Measurements from ENCODE around the gene EXOC3L4. TPM values are rescaled to one million over a fixed set of nuclear protein-coding genes. Genes with fewer than 3 reads are reported as not detected.
A peak's percentile ranks its signal among the peaks of the same experiment; 100 is the strongest.

The EXOC3L4 gene
- total RNA-seq, 1 donor from 2014 or later = not detected

GRCh38 chr14:103099733-103100280 lies 5.3 kb downstream of the EXOC3L4 start:
- Mint-ChIP-seq H3K36me3 (ENCODE audit: low read depth) (no peaks in the 10 kb centered on the region), H3K27me3 (ENCODE audit: insufficient read depth) (peaks cover 27% of the 10 kb centered on the region), H3K4me3 (no peak overlapping the region), H3K4me1 (ENCODE audit: low read depth) (no peaks in the 10 kb centered on the region), H3K27ac (no peak overlapping the region), H3K9me3 (no peaks in the 10 kb centered on the region)
- no peak for DNase-seq (ENCODE audit: low spot score)
- intact Hi-C loops (cut with micrococcal nuclease) = no loop called here

- peaks cover 5% of the 10 kb centered on the region for H3K4me1 Mint-ChIP-seq (ENCODE audit: low read depth)
- H3K27me3 Mint-ChIP-seq (ENCODE audit: insufficient read depth) = peaks cover 32% of the 10 kb centered on the region
- no peaks in the 10 kb centered on the region for H3K9me3 Mint-ChIP-seq
- H3K27ac Mint-ChIP-seq = no peak overlapping the region
- no peak for DNase-seq (ENCODE audit: low spot score)
- intact Hi-C loops (cut with micrococcal nuclease) = no loop called here
- H3K4me3 Mint-ChIP-seq = no peak overlapping the region
- H3K36me3 Mint-ChIP-seq (ENCODE audit: low read depth) = no peaks in the 10 kb centered on the region
Observed at GRCh38 chr14:103100281-103101121, 6.0 kb downstream of the EXOC3L4 start.

GRCh38 chr14:103101257-103101962 lies 6.9 kb downstream of the EXOC3L4 start:
- Mint-ChIP-seq H3K36me3 (ENCODE audit: low read depth) (no peaks in the 10 kb centered on the region), H3K9me3 (no peaks in the 10 kb centered on the region), H3K4me1 (ENCODE audit: low read depth) (peaks cover 5% of the 10 kb centered on the region), H3K27me3 (ENCODE audit: insufficient read depth) (peaks cover 33% of the 10 kb centered on the region), H3K4me3 (no peak overlapping the region), H3K27ac (no peak overlapping the region)
- DNase-seq (ENCODE audit: low spot score) = no peak
- intact Hi-C loops (cut with micrococcal nuclease) = no loop called here

- H3K27ac Mint-ChIP-seq = no peak overlapping the region
- peaks cover 5% of the 10 kb centered on the region for H3K4me1 Mint-ChIP-seq (ENCODE audit: low read depth)
- H3K36me3 Mint-ChIP-seq (ENCODE audit: low read depth) = no peaks in the 10 kb centered on the region
- intact Hi-C loops (cut with micrococcal nuclease) = no loop called here
- H3K27me3 Mint-ChIP-seq (ENCODE audit: insufficient read depth) = peaks cover 38% of the 10 kb centered on the region
- no peaks in the 10 kb centered on the region for H3K9me3 Mint-ChIP-seq
- H3K4me3 Mint-ChIP-seq = no peak overlapping the region
- no peak for DNase-seq (ENCODE audit: low spot score)
Observed at GRCh38 chr14:103101963-103102688, 7.6 kb downstream of the EXOC3L4 start.

- intact Hi-C loops (cut with micrococcal nuclease) = no loop called here
- peaks cover 5% of the 10 kb centered on the region for H3K4me1 Mint-ChIP-seq (ENCODE audit: low read depth)
- no peaks in the 10 kb centered on the region for H3K36me3 Mint-ChIP-seq (ENCODE audit: low read depth)
Observed at GRCh38 chr14:103102689-103103260, 8.2 kb downstream of the EXOC3L4 start.

GRCh38 chr14:103103461-103104388 lies 9.2 kb downstream of the EXOC3L4 start:
- Mint-ChIP-seq H3K27ac (no peak overlapping the region), H3K4me3 (peak overlapping the region; percentile 53), H3K36me3 (ENCODE audit: low read depth) (no peaks in the 10 kb centered on the region), H3K9me3 (no peaks in the 10 kb centered on the region), H3K4me1 (ENCODE audit: low read depth) (peaks cover 5% of the 10 kb centered on the region), H3K27me3 (ENCODE audit: insufficient read depth) (peaks cover 38% of the 10 kb centered on the region)
- no peak for DNase-seq (ENCODE audit: low spot score)
- intact Hi-C loops (cut with micrococcal nuclease) = loop anchor here (2.0 kb wide), 1 partner anchor 37 kb away; no protein-coding TSS in a partner anchor

More at GRCh38 chr14:103102689-103103260, 8.2 kb downstream of the EXOC3L4 start:
- Mint-ChIP-seq H3K27ac (no peak overlapping the region), H3K9me3 (no peaks in the 10 kb centered on the region), H3K4me3 (no peak overlapping the region), H3K27me3 (ENCODE audit: insufficient read depth) (peaks cover 38% of the 10 kb centered on the region)
- DNase-seq (ENCODE audit: low spot score) = no peak

- Mint-ChIP-seq H3K4me1 (ENCODE audit: low read depth) (peaks cover 5% of the 10 kb centered on the region), H3K27me3 (ENCODE audit: insufficient read depth) (peaks cover 38% of the 10 kb centered on the region), H3K4me3 (no peak overlapping the region), H3K27ac (no peak overlapping the region), H3K9me3 (no peaks in the 10 kb centered on the region), H3K36me3 (ENCODE audit: low read depth) (no peaks in the 10 kb centered on the region)
- intact Hi-C loops (cut with micrococcal nuclease) = loop anchor here (2.0 kb wide), 1 partner anchor 36 kb away; no protein-coding TSS in a partner anchor
- no peak for DNase-seq (ENCODE audit: low spot score)
Observed at GRCh38 chr14:103104389-103104653, 9.8 kb downstream of the EXOC3L4 start.

GRCh38 chr14:103104654-103105452 lies 10.3 kb downstream of the EXOC3L4 start:
- peaks cover 5% of the 10 kb centered on the region for H3K4me1 Mint-ChIP-seq (ENCODE audit: low read depth)
- H3K4me3 Mint-ChIP-seq = no peak overlapping the region
- no peaks in the 10 kb centered on the region for H3K36me3 Mint-ChIP-seq (ENCODE audit: low read depth)
- intact Hi-C loops (cut with micrococcal nuclease) = loop anchor here (1.0 to 2.0 kb wide), 3 partner anchors 36 to 187 kb away; no protein-coding TSS in a partner anchor
- H3K27ac Mint-ChIP-seq = no peak overlapping the region
- DNase-seq (ENCODE audit: low spot score) = peak; percentile 65
- H3K9me3 Mint-ChIP-seq = no peaks in the 10 kb centered on the region
- peaks cover 38% of the 10 kb centered on the region for H3K27me3 Mint-ChIP-seq (ENCODE audit: insufficient read depth)

- Mint-ChIP-seq H3K27ac (no peak overlapping the region), H3K36me3 (ENCODE audit: low read depth) (no peaks in the 10 kb centered on the region), H3K4me1 (ENCODE audit: low read depth) (peaks cover 5% of the 10 kb centered on the region), H3K9me3 (no peaks in the 10 kb centered on the region), H3K27me3 (ENCODE audit: insufficient read depth) (peaks cover 38% of the 10 kb centered on the region), H3K4me3 (no peak overlapping the region)
- intact Hi-C loops (cut with micrococcal nuclease) = loop anchor here (1.0 to 2.0 kb wide), 3 partner anchors 35 to 187 kb away; no protein-coding TSS in a partner anchor
- no peak for DNase-seq (ENCODE audit: low spot score)
Observed at GRCh38 chr14:103105580-103106150, 11.1 kb downstream of the EXOC3L4 start.

- no peaks in the 10 kb centered on the region for H3K9me3 Mint-ChIP-seq
- H3K4me1 Mint-ChIP-seq (ENCODE audit: low read depth) = peaks cover 5% of the 10 kb centered on the region
- H3K27me3 Mint-ChIP-seq (ENCODE audit: insufficient read depth) = peaks cover 23% of the 10 kb centered on the region
- H3K27ac Mint-ChIP-seq = no peak overlapping the region
- H3K36me3 Mint-ChIP-seq (ENCODE audit: low read depth) = no peaks in the 10 kb centered on the region
- H3K4me3 Mint-ChIP-seq = no peak overlapping the region
- intact Hi-C loops (cut with micrococcal nuclease) = no loop called here
- DNase-seq (ENCODE audit: low spot score) = no peak
Observed at GRCh38 chr14:103107455-103107854, 12.9 kb downstream of the EXOC3L4 start.

All from activated T-helper 1 cell treated with anti-CD3 and anti-CD28 coated beads, Interleukin-12 subunit alpha, Interleukin-12 subunit beta, Interleukin-2, Interleukin-4 antibody, amounts not matched to agents 30 ng/mL and 10 ng/mL and 1 ng/mL, durations not matched to agents 14 hours and 24 hours and 36 hours (primary cell).